Esophagus muscularis mucosa (tissue), 4 donors: ENCODE data around the gene SDK2. TPM values are rescaled to one million over a fixed set of nuclear protein-coding genes. Genes with fewer than 3 reads are reported as not detected.
"Not testable (repeated sequence)": the region's sequence is repeated elsewhere in the genome, so short reads cannot be mapped to it uniquely, and the experiment has no call there.

Source experiments
- DNase-seq: peaks from one replicate; pipeline ENCODE4 v3.0.0-alpha.2; 2017; ENCODE audit errors: extremely low spot score
- H3K27ac ChIP-seq, 4 donors: fragments of 200-600 bp; sonication (generic); replicated peaks in 1 of 4; 1 replicate in 3 of 4; 2 replicates in 1 of 4; pipeline ENCODE4 v1.5.1; 2016 to 2019; ENCODE audit warnings: mild to moderate bottlenecking in 1 of 4
- H3K27me3 ChIP-seq, 4 donors: fragments of 200-600 bp; sonication (generic); one replicate each; pipeline versions ENCODE4 v1.5.1 to v1.6.0; 2016 to 2019
- H3K36me3 ChIP-seq, 4 donors: fragments of 200-600 bp; sonication (generic); one replicate each; pipeline ENCODE4 v1.5.1; 2016 to 2019
- H3K4me1 ChIP-seq, 4 donors: fragments of 200-600 bp; sonication (generic); one replicate each; pipeline ENCODE4 v1.5.1; 2016 to 2019
- H3K4me3 ChIP-seq, 4 donors: fragments of 200-600 bp; sonication (generic); 1 replicate in 2 of 4; 2 replicates in 2 of 4; pipeline ENCODE4 v1.5.1; 2016 to 2019; ENCODE audit warnings: mild to moderate bottlenecking in 4 of 4, moderate library complexity in 1 of 4
- H3K9me3 ChIP-seq, 4 donors: fragments of 200-600 bp; sonication (generic); 1 replicate in 3 of 4; 2 replicates in 1 of 4; pipeline ENCODE4 v1.5.1; 2016 to 2019
- EP300 ChIP-seq: sonication (generic); formaldehyde crosslinking; IDR thresholded peaks from one replicate; pipeline ENCODE4 v1.6.1; 2017; ENCODE audit warnings: antibody characterized with exemption
- POLR2A ChIP-seq: fragments of 450-650 bp; IDR thresholded peaks from one replicate; pipeline ENCODE4 v1.6.1; 2017; ENCODE audit warnings: antibody characterized with exemption, moderate library complexity, mild to moderate bottlenecking, low read depth
- POLR2AphosphoS5 ChIP-seq, 2 donors: sonication (generic); formaldehyde crosslinking; IDR thresholded peaks; one replicate each; pipeline ENCODE4 v1.6.1; 2017; ENCODE audit warnings: antibody characterized with exemption in 2 of 2
- WGBS: methylation state at CpG from one replicate; pipeline ENCODE4 v1.1.5; 2018; 5-methylcytosine and 5-hydroxymethylcytosine counted together
- intact Hi-C: fragments of 100-400 bp; cut with DNase I; formaldehyde crosslinking; loops from one replicate; pipeline ENCODE4 v1.15.1; 2023
- total RNA-seq, 4 donors: library from RNA; depleted of rRNA; stranded (reverse); fragments of >200 nt; gene quantifications; one replicate each; pipeline versions ENCODE4 v1.1.0 to v1.2.1, GENCODE V29; 2016
- TF ChIP-seq, protein P1 (sequence below), 3 experiments: fragments of 200-600 bp in 2 of 3; fragments of 450-650 bp in 1 of 3; sonication (generic) in 2 of 3; IDR thresholded peaks; one replicate each; pipeline ENCODE4 v1.5.1; 2017 to 2019; ENCODE audit warnings: antibody characterized with exemption in 3 of 3, mild to moderate bottlenecking in 2 of 3, moderate library complexity in 1 of 3

Gene SDK2
- total RNA-seq, 4 donors from 2014 or later, result 0.42 to 2.0 (median 1.2) TPM

DNA sequence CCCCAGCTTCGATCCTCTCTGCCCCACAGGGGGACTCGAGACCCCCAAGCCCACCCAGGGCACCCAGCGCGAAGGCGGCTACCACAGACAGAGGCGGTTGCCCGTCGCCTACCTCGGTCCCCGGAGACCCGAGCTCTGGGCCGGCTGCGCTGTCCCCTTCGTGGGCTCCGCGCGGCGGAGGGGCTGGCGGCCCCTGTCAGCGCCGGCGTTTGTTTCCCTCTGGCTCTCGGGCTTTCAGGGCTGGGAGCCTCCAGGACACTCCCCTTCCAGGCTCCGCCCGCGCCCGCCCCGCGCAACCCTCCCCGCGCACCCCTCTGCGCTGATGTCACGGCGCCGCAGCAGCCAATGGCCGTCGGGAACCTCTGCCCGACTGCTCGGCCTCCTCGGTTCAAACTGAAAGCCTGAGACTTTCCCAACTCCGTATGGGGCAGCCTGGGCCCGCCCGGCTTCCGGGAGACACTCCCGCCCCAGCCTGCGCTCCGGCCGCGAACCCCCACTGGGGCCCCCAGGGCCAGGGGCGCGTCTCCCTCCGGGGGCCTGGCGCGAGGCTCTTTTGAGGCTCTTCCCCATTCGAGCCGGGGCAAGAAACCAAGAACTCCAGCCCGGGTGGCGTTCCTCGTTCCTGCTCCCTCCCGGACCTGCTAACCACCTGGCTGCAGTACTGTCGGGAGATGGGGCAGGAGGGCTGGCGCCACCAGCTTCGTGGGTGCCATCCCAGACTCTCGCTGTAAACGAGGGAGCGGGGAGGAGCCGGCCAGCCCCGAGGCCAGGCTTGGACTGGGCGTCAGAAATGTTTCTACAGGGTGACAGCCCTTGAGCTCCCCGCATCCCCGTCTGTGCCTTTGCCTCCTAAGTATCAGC lies 332.2 kb downstream of the SDK2 start, which contains the start of gene CDC42EP4:
CDC42EP4 (minus strand) TSS at position 221 of the 861 bp plus-strand sequence. CDS start 25,501 bp downstream, outside the sequence.
- DNase-seq, result peak; percentile 98
- intact Hi-C loops, result loop anchor here (5.0 kb wide), 1 partner anchor 55 kb away; no protein-coding TSS in a partner anchor
- peak; percentile 94 to 99 for TF ChIP-seq POLR2AphosphoS5 (IDR thresholded peaks at IDR 0.05)
- TF ChIP-seq EP300, result no peak
- peak; percentile 95 for TF ChIP-seq POLR2A
- TF ChIP-seq, protein P1, sequence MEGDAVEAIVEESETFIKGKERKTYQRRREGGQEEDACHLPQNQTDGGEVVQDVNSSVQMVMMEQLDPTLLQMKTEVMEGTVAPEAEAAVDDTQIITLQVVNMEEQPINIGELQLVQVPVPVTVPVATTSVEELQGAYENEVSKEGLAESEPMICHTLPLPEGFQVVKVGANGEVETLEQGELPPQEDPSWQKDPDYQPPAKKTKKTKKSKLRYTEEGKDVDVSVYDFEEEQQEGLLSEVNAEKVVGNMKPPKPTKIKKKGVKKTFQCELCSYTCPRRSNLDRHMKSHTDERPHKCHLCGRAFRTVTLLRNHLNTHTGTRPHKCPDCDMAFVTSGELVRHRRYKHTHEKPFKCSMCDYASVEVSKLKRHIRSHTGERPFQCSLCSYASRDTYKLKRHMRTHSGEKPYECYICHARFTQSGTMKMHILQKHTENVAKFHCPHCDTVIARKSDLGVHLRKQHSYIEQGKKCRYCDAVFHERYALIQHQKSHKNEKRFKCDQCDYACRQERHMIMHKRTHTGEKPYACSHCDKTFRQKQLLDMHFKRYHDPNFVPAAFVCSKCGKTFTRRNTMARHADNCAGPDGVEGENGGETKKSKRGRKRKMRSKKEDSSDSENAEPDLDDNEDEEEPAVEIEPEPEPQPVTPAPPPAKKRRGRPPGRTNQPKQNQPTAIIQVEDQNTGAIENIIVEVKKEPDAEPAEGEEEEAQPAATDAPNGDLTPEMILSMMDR (IDR thresholded peaks at IDR 0.05), result peak in 1 of 3 experiments; percentile 9
- Histone ChIP-seq H3K4me1 (peaks cover 37 to 44% (median 42%) of the 10 kb centered on the region in 4 donors), H3K27me3 (peaks cover 0 to 9% (median 0%) of the 10 kb centered on the region in 4 donors), H3K9me3 (no peaks in the 10 kb centered on the region), H3K27ac (peak within 1 kb of the TSS; percentile 93 to 100 (median 99)), H3K4me3 (peak within 1 kb of the TSS; percentile 78 to 100 (median 95)), H3K36me3 (peaks cover 0 to under 1% (median 0%) of the 10 kb centered on the region in 4 donors)
- WGBS, result 0% methylated on average over 5 of the region's 71 CpGs

DNA sequence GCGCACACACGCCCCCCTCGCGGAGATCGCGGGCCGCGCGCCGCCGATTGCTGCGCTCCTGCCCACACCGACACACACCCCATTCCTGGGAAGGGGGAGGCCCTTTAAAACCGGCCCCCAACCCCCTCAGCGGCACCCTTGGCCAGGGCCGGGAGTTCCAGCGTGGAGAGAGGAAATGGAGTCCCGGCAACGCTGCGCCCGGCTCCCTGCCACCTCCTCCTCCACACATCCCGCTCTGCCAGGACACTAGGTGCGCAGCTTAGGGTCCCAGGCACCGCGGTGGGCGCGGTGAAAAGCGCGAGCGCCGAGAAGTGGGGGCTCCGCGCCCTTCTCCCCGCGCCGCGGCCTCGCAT lies 332.8 kb downstream of the SDK2 start:
- TF ChIP-seq POLR2AphosphoS5 (IDR thresholded peaks at IDR 0.05) (no peak), POLR2A (no peak), EP300 (no peak)
- intact Hi-C loops, result loop anchor here (5.0 kb wide), 1 partner anchor 56 kb away; no protein-coding TSS in a partner anchor
- no CpG with 5 or more reads among the region's 38 CpGs for WGBS
- Histone ChIP-seq H3K36me3 (peaks cover 0 to 6% (median 2%) of the 10 kb centered on the region in 4 donors), H3K4me1 (peaks cover 39 to 48% (median 47%) of the 10 kb centered on the region in 4 donors), H3K9me3 (no peaks in the 10 kb centered on the region), H3K27ac (peak overlapping the region; percentile 93 to 100 (median 99)), H3K27me3 (peaks cover 0 to 9% (median 0%) of the 10 kb centered on the region in 4 donors), H3K4me3 (peak overlapping the region; percentile 78 to 100 (median 95))
- no peak for DNase-seq

DNA sequence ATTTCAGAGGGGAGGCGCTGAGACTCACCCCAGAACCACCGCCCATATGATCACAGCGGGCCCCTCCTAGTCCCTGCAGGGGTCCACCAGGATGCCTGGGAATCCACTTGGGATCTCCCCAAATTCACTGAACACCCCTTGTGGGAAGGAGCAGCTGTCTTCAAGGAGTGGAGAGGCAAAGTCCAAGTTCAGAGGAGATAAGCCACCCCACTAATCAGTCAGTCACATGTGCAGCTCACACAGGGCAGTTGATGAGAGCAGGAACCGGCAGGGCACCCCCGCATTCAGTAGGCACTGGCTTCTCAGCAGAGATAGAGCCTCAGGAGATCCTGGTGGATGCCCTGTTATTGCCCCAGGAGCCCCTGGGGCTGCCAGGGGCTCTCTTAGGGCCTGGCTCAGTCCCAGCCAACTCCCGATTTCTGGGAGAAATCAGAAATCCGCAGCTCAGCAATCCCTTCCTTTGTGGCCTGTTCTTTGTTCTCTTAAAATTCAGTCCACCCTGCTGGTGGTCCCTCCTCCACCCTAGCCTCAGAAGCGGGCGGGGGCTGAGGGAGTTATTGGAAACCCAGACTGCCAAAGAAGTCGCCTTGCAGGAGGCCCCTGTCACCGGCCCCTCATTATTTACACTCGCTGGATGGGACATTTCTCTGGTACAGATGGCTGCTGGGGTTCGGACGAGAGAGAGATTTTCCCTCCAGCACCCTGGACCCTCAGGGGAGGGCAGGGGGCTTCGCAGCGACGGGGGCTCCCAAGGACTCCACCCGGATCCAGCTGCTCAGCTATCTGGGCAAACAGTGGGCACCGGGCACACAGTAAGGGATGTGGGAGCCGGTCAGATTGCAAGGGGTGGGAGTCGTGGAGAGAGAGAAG lies 334.3 kb downstream of the SDK2 start:
- 13% methylated on average over 9 of the region's 21 CpGs for WGBS
- intact Hi-C loops, result loop anchor here (1.0 to 5.0 kb wide), 2 partner anchors 32 to 57 kb away; no protein-coding TSS in a partner anchor
- H3K36me3 ChIP-seq, result peaks cover 0 to 6% (median 2%) of the 10 kb centered on the region in 4 donors
- peaks cover 53 to 63% (median 61%) of the 10 kb centered on the region in 4 donors for H3K4me1 ChIP-seq
- TF ChIP-seq POLR2AphosphoS5 (IDR thresholded peaks at IDR 0.05) (no peak), POLR2A (no peak), EP300 (no peak)
- TF ChIP-seq, protein P1 (IDR thresholded peaks at IDR 0.05), result no peak
- peak overlapping the region; percentile 93 to 100 (median 99) for H3K27ac ChIP-seq
- no peaks in the 10 kb centered on the region for H3K9me3 ChIP-seq
- H3K27me3 ChIP-seq, result peaks cover 0 to 9% (median 0%) of the 10 kb centered on the region in 4 donors
- no peak for DNase-seq
- peak overlapping the region; percentile 78 to 100 (median 95) for H3K4me3 ChIP-seq

DNA sequence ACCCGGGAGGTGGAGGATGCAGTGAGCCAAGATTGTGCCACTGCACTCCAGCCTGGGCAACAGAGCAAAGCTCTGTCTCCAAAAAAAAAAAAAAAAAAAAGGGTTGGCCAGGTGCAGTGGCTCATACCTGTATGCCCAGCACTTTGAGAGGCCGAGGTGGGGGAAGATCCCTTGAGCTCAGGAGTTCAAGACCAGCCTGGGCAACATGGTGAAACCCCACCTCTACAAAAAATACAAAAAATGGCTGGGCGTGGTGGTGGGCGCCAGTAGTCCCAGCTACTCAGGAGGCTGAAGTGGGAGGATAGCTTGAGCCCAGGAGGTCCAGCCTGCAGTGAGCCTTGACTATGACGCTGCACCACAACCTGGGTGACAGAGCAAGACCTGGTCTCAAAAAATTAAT lies 335.3 kb downstream of the SDK2 start:
- H3K36me3 ChIP-seq, DNase-seq, intact Hi-C loops, H3K9me3 ChIP-seq, H3K27me3 ChIP-seq: not testable (repeated sequence)
- Histone ChIP-seq H3K4me3 (peak overlapping the region; percentile 78 to 100 (median 95)), H3K27ac (peak overlapping the region; percentile 93 to 100 (median 99)), H3K4me1 (peaks cover 63 to 73% (median 71%) of the 10 kb centered on the region in 4 donors)
- 68% methylated on average over 5 of the region's 5 CpGs for WGBS

DNA sequence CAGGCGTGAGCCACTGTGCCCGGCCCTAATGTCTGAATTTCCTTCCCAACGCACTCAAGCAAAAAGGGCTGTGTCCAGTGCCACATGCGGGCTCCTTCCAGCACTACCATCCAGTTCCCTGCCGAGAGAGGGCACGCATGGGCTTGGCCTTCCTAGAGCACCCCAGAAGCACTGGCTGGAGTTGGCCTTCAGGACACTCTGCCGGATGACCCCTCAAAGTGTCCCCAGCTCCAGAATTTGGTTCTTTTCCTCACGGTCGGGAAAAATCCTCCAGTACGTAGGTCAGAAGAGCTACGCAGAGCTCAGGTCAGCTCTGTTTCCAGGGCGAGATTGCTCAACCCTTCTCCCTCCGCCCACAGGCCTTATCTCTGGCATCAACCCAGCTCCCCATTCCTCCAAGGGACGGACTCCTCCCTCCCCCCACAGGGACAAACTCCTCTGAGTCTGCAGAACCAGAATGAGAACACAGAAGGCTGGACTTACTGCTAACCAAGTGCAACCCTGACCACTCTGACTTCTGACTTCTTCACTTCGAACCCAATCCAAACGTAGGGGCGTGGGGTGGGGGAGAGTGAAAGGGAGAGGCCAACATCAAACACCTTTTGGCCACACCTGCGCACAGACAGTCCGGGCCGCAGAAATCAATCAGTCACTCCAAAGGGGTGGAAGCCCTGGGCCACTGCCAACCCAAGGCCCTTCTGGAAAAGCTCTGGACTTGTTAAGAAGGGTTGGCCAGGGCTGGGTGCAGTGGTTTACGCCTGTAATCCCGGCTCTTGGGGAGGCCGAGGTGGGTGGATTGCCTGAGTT lies 336.0 kb downstream of the SDK2 start:
- DNase-seq, result no peak
- Histone ChIP-seq H3K36me3 (peaks cover 0 to 6% (median 2%) of the 10 kb centered on the region in 4 donors), H3K4me3 (peak overlapping the region; percentile 78 to 100 (median 95)), H3K9me3 (no peaks in the 10 kb centered on the region), H3K27me3 (peaks cover 0 to 9% (median 0%) of the 10 kb centered on the region in 4 donors), H3K4me1 (peaks cover 70 to 80% (median 78%) of the 10 kb centered on the region in 4 donors), H3K27ac (peak overlapping the region; percentile 93 to 100 (median 99))
- TF ChIP-seq POLR2A (no peak), POLR2AphosphoS5 (IDR thresholded peaks at IDR 0.05) (peak; percentile 58 to 72), EP300 (no peak)
- TF ChIP-seq, protein P1 (IDR thresholded peaks at IDR 0.05), result no peak
- 41% methylated on average over 21 of the region's 23 CpGs for WGBS
- intact Hi-C loops, result no loop called here
